Heart left ventricle (tissue), 16 donors: ENCODE data around the gene PTGDS. TPM values are rescaled to one million over a fixed set of nuclear protein-coding genes. Genes with fewer than 3 reads are reported as not detected.

Source experiments
- ATAC-seq, 4 donors: fragments of 200-7000 bp; cut with Tn5 transposase; one replicate each; pipeline ENCODE4 v1.9.1; 2020 to 2022; ENCODE audit warnings: moderate library complexity in 4 of 4, mild to moderate bottlenecking in 3 of 4, moderate number of reproducible peaks in 1 of 4
- DNase-seq, 5 donors: peaks; one replicate each; pipeline ENCODE4 v3.0.0-alpha.2; 2020
- H3K27ac ChIP-seq, 12 donors: fragments of 200-600 bp; sonication (generic) in 4 of 12; one replicate each; pipeline versions ENCODE4 v1.5.0 to v1.8.0; 2016 to 2022; ENCODE audit warnings: mild to moderate bottlenecking in 2 of 12
- H3K27me3 ChIP-seq, 9 donors: fragments of 200-600 bp; sonication (generic) in 2 of 9; one replicate each; pipeline versions ENCODE4 v1.5.1 to v1.8.0; 2016 to 2022; ENCODE audit warnings: mild to moderate bottlenecking in 3 of 9
- H3K36me3 ChIP-seq, 9 donors: fragments of 200-600 bp; sonication (generic) in 2 of 9; one replicate each; pipeline versions ENCODE4 v1.5.0 to v1.8.0; 2018 to 2022; ENCODE audit warnings: mild to moderate bottlenecking in 2 of 9
- H3K4me1 ChIP-seq, 12 donors: fragments of 200-600 bp; sonication (generic) in 4 of 12; one replicate each; pipeline versions ENCODE4 v1.5.0 to v1.8.0; 2016 to 2022; ENCODE audit warnings: mild to moderate bottlenecking in 3 of 12
- H3K4me3 ChIP-seq, 12 donors: fragments of 200-600 bp; sonication (generic) in 4 of 12; one replicate each; pipeline versions ENCODE4 v1.5.0 to v1.8.0; 2017 to 2022; ENCODE audit warnings: mild to moderate bottlenecking in 9 of 12, moderate library complexity in 4 of 12
- H3K9me3 ChIP-seq, 12 donors: fragments of 200-600 bp; sonication (generic) in 4 of 12; one replicate each; pipeline versions ENCODE4 v1.5.0 to v1.8.0; 2016 to 2022; ENCODE audit warnings: mild to moderate bottlenecking in 1 of 12
- CTCF ChIP-seq, 12 donors: fragments of 200-600 bp; sonication (generic) in 4 of 12; IDR thresholded peaks; one replicate each; pipeline versions ENCODE4 v1.5.0 to v1.8.0; 2018 to 2022; ENCODE audit warnings: antibody characterized with exemption in 12 of 12, mild to moderate bottlenecking in 5 of 12
- POLR2A ChIP-seq, 2 donors: fragments of 450-650 bp; IDR thresholded peaks; one replicate each; pipeline ENCODE4 v1.6.1; 2017; ENCODE audit warnings: antibody characterized with exemption in 2 of 2, mild to moderate bottlenecking in 2 of 2, moderate library complexity in 2 of 2
- WGBS, 4 donors: extraction: QIAGEN DNeasy Blood & Tissue Kit in 2 of 4; methylation state at CpG; one replicate each; pipeline versions ENCODE4 v1.1.5 to v1.1.7; 2013 to 2018; 5-methylcytosine and 5-hydroxymethylcytosine counted together
- intact Hi-C, 10 donors: fragments of 100-400 bp; cut with DNase I; formaldehyde crosslinking; loops; one replicate each; pipeline versions ENCODE4 v1.11.1 to v1.14.2; 2022
- long read RNA-seq, 3 donors: library from polyadenylated mRNA; unstranded; transcript quantifications; one replicate each; pipeline ENCODE4 v2.0.0, GENCODE V29; 2020 to 2021
- polyA plus RNA-seq, 2 donors: library from polyadenylated mRNA; stranded (reverse); fragments of 200-250 nt; gene quantifications; one replicate each; pipeline ENCODE4 v1.2.3, GENCODE V29; 2013
- total RNA-seq, 9 donors: library from RNA; depleted of rRNA in 2 of 9; stranded (reverse); fragments of >200 nt in 2 of 9; fragmentation: NEBNext Ultra II Directional in 3 of 9; extraction: Animal tissue kit (Norgen Biotek cat#: 25700) in 3 of 9; gene quantifications; one replicate each; pipeline versions ENCODE4 v1.1.0 to v1.2.4, GENCODE V29; 2016 to 2023
- donor health status: ischemic (EF 13 %, LVEDD 7.1; RV severe dilation, severe dysfunction).
- donor health status: healthy with polysubstance abuse.
- donor health status: DM: no; HTN: yes; CAD: no.
- donor health status: DM: no; HTN: no; CAD: no.
- donor health status: ischemic (EF 25% LVEDD 6.9; RV normal size, moderate dysfunction).
- donor health status: ischemic (EF 25% LVEDD 5.7; RV mildly dilated, moderate dysfunction).
- donor health status: healthy.
- donor health status: DM: yes; HTN: yes; CAD: no.
- donor health status: ischemic (EF 35%, LVEDD 5.7; RV mildly dilated, moderate dysfunction).
- donor health status: nonischemic (EF 11% LVEDD 7.7; RV severe dilation, severe dysfunction).
- donor health status: DM: yes; HTN: yes; CAD: no.
- donor health status: PGD.
- donor health status: ischemic (EF 29% LVEDD 5.4; RV normal size, mild dysfunction).
- donor health status: nonischemic (EF 23%, LVEDD 6.1; RV moderate dilation, normal function).

PTGDS gene
- 1,000 to 10,000 TPM; 1,152 to 4,769 (median 3,109) TPM for total RNA-seq
- polyA plus RNA-seq: 1,000 to 10,000 TPM; 2,982 to 5,295 TPM
- long read RNA-seq, donor 1, transcript PTGDS-201 (3 exons, 921 nt): minor isoform, 5 of 2,513 reads
- long read RNA-seq, donor 1, transcript PTGDS-202 (7 exons, 807 nt): major isoform, 2,278 of 2,513 reads
- long read RNA-seq, donor 1, transcript PTGDS-209 (6 exons, 754 nt): minor isoform, 19 of 2,513 reads
- long read RNA-seq, donor 1, partial matches to known transcripts: 43 of 2,513 reads
- long read RNA-seq, donor 1, other reads (novel, unspliced or antisense): 165 of 2,513 reads
- long read RNA-seq, donor 2, transcript PTGDS-209 (6 exons, 754 nt): minor isoform, 9 of 2,349 reads
- long read RNA-seq, donor 2, transcript PTGDS-202 (7 exons, 807 nt): major isoform, 2,155 of 2,349 reads
- long read RNA-seq, donor 2, partial matches to known transcripts: 39 of 2,349 reads
- long read RNA-seq, donor 2, other reads (novel, unspliced or antisense): 145 of 2,349 reads
- long read RNA-seq, donor 3, transcript PTGDS-202 (7 exons, 807 nt): major isoform, 1,479 of 1,582 reads
- long read RNA-seq, donor 3, transcript PTGDS-209 (6 exons, 754 nt): minor isoform, 10 of 1,582 reads
- long read RNA-seq, donor 3, partial matches to known transcripts: 19 of 1,582 reads
- long read RNA-seq, donor 3, other reads (novel, unspliced or antisense): 74 of 1,582 reads

- peak; percentile 34 to 67 (median 53) for ATAC-seq
- Histone ChIP-seq H3K36me3 (no peaks in the 10 kb centered on the region), H3K4me3 (peak within 1 kb of the TSS; percentile 37 to 73 (median 62)), H3K9me3 (no peaks in the 10 kb centered on the region), H3K4me1 (peaks cover 10 to 88% (median 59%) of the 10 kb centered on the region in 12 donors), H3K27me3 (peaks cover 0 to 9% (median 0%) of the 10 kb centered on the region in 9 donors), H3K27ac (peak within 1 kb of the TSS; percentile 57 to 98 (median 88))
- no peak for TF ChIP-seq POLR2A (IDR thresholded peaks at IDR 0.05)
- no peak for TF ChIP-seq CTCF (IDR thresholded peaks at IDR 0.05)
- DNase-seq: peak; percentile 77 to 93 (median 86)
- 41 to 61% (median 55%) methylated on average over 4 to 10 of the region's 10 CpGs for WGBS, 4 donors
- intact Hi-C loops: loop anchor here in 3 of 10 donors (1.0 to 2.0 kb wide), 3 partner anchors 26 to 28 kb away; no protein-coding TSS in a partner anchor
Measured at GRCh38 chr9:136977223-136977622, at the start of gene PTGDS. Gene PTGDS (plus strand): TSS chr9:136977504. CDS start chr9:136977579, 75 bp downstream.

- Histone ChIP-seq H3K4me1 (peaks cover 11 to 67% (median 53%) of the 10 kb centered on the region in 12 donors), H3K36me3 (peaks cover 0 to 27% (median 4%) of the 10 kb centered on the region in 9 donors), H3K27me3 (no peaks in the 10 kb centered on the region), H3K4me3 (peak overlapping the region in 6 of 12 donors; percentile 4 to 42 (median 17)), H3K9me3 (peaks cover 0 to 4% (median 0%) of the 10 kb centered on the region in 12 donors), H3K27ac (peak overlapping the region; percentile 55 to 96 (median 84))
- TF ChIP-seq POLR2A (IDR thresholded peaks at IDR 0.05): no peak
- peak in 5 of 12 donors; percentile 14 to 31 (median 25) for TF ChIP-seq CTCF (IDR thresholded peaks at IDR 0.05)
- intact Hi-C loops: loop anchor here in 5 of 10 donors (5.0 to 10.0 kb wide), 4 partner anchors 41 to 81 kb away; partner anchors contain the start of genes EDF1 (in 2 of the 5), TRAF2 (in 2 of the 5), MAMDC4 (in 1 of the 5) and PHPT1 (in 1 of the 5)
- peak; percentile 87 to 91 (median 90) for ATAC-seq
- WGBS, 4 donors: 49 to 58% (median 53%) methylated on average over 7 to 9 of the region's 9 CpGs
- peak; percentile 64 to 82 (median 67) for DNase-seq
Measured at GRCh38 chr9:136928591-136928990, 48.7 kb upstream of the PTGDS start.

GRCh38 chr9:136930014-136930413, 47.3 kb upstream of the PTGDS start:
- TF ChIP-seq CTCF (IDR thresholded peaks at IDR 0.05) (no peak), POLR2A (IDR thresholded peaks at IDR 0.05) (no peak)
- H3K27me3 ChIP-seq: no peaks in the 10 kb centered on the region
- H3K4me1 ChIP-seq: peaks cover 11 to 52% (median 42%) of the 10 kb centered on the region in 12 donors
- peaks cover 0 to 4% (median 0%) of the 10 kb centered on the region in 12 donors for H3K9me3 ChIP-seq
- DNase-seq (no peak), ATAC-seq (peak in 3 of 4 donors; percentile 19 to 38 (median 25))
- peak overlapping the region; percentile 44 to 96 (median 84) for H3K27ac ChIP-seq
- 82 to 86% (median 86%) methylated on average over 4 of the region's 4 CpGs for WGBS, 4 donors
- intact Hi-C loops: loop anchor here in 2 of 10 donors (5.0 to 10.0 kb wide), 2 partner anchors 43 to 45 kb away; partner anchors contain the start of gene TRAF2 (in 2 of the 2)
- H3K4me3 ChIP-seq: no peak overlapping the region
- H3K36me3 ChIP-seq: peaks cover 0 to 22% (median 0%) of the 10 kb centered on the region in 9 donors
